Neutrophil (primary cell): Measurements from ENCODE around the gene RECQL5.

Experiments used
- H3K27ac ChIP-seq: fragments of 200-600 bp; sonication (generic); 2 replicates; pipeline ENCODE4 v1.5.1; 2016; ENCODE audit warnings: mild to moderate bottlenecking, moderate library complexity
- H3K27me3 ChIP-seq: fragments of 200-600 bp; sonication (generic); 2 replicates; pipeline ENCODE4 v1.6.0; 2016; ENCODE audit warnings: mild to moderate bottlenecking
- H3K36me3 ChIP-seq: fragments of 200-600 bp; sonication (generic); 2 replicates; pipeline ENCODE4 v1.5.1; 2017
- H3K4me1 ChIP-seq, 2 experiments: fragments of 200-600 bp in 1 of 2; sonication (generic) in 1 of 2; 1 replicate in 1 of 2; 2 replicates in 1 of 2; pipeline versions ENCODE4 v1.5.1 to v1.6.1; 2013 to 2016; ENCODE audit warnings: low read depth in 1 of 2, low read length in 1 of 2, mild to moderate bottlenecking in 1 of 2, moderate library complexity in 1 of 2; ENCODE audit not compliant: control insufficient read depth in 1 of 2, insufficient read depth in 1 of 2
- H3K4me3 ChIP-seq, 2 experiments: fragments of 200-600 bp in 1 of 2; sonication (generic) in 1 of 2; 1 replicate in 1 of 2; 2 replicates in 1 of 2; pipeline ENCODE4 v1.5.1; 2013 to 2016; ENCODE audit warnings: low read depth in 1 of 2, low read length in 1 of 2, mild to moderate bottlenecking in 1 of 2, moderate library complexity in 1 of 2
- H3K9me3 ChIP-seq: fragments of 200-600 bp; sonication (generic); 2 replicates; pipeline ENCODE4 v1.5.1; 2016
- CTCF ChIP-seq: fragments of 200-600 bp; sonication (generic); IDR thresholded peaks from 2 replicates; pipeline ENCODE4 v1.5.1; 2016; ENCODE audit warnings: antibody characterized with exemption

Gene RECQL5

DNA sequence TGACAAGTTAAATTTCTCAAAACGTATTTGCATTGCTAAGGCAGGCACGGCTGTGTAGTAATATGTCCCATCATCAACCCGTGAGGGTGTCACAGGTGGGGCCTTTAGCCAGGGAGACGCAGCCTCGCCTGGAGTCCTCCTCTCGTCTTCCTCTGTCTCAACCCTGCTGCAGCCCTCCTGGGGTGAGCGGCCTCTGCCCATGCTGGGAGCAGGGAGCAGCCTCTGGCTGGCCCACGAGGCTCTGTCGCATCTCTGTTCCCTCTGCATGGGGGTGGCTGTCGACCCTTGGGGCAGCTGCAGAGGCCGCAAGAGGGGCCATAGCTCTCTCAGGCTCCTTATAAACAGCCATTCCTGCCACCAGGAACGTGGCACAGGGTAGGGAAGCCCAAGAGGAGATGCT, 34.5 kb downstream of the RECQL5 start:
- no peak for TF ChIP-seq CTCF
- Histone ChIP-seq H3K4me3 (no peak overlapping the region), H3K27ac (no peak overlapping the region), H3K4me1 (peaks cover 4 to 13% of the 10 kb centered on the region in 2 experiments), H3K36me3 (peaks cover 33% of the 10 kb centered on the region), H3K27me3 (peaks cover 11% of the 10 kb centered on the region), H3K9me3 (no peaks in the 10 kb centered on the region)

DNA sequence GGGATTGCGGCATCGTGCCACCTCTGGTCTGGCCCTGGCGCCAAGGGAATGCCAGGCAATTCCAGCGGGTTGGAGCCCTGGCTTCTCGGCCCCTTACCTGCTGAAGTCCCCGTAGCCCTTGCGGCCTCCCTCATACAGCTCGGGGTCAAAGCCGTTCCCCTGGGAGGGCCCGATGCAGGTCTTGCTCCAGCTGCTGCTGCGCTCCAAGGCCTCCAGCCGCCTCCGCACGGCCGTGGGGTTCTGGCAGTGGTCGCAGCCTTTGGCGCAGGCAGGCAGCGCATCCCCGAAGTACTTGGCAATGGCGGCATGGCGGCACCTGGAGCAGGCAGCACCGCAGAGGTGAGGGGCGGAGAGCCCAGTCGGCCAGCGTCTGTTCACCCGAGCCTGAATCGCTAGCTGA, 35.6 kb downstream of the RECQL5 start:
- TF ChIP-seq CTCF, result no peak
- H3K9me3 ChIP-seq, result no peaks in the 10 kb centered on the region
- no peak overlapping the region for H3K4me3 ChIP-seq
- peaks cover 11% of the 10 kb centered on the region for H3K27me3 ChIP-seq
- H3K4me1 ChIP-seq, result peaks cover 4 to 13% of the 10 kb centered on the region in 2 experiments
- H3K27ac ChIP-seq, result no peak overlapping the region
- peaks cover 44% of the 10 kb centered on the region for H3K36me3 ChIP-seq

- Histone ChIP-seq H3K4me3 (no peak overlapping the region), H3K36me3 (peaks cover 54% of the 10 kb centered on the region), H3K4me1 (peaks cover 4 to 13% of the 10 kb centered on the region in 2 experiments), H3K9me3 (no peaks in the 10 kb centered on the region), H3K27ac (no peak overlapping the region), H3K27me3 (peaks cover 6% of the 10 kb centered on the region)
- TF ChIP-seq CTCF, result no peak
Measured at GRCh38 chr17:75630071-75630917, 36.7 kb downstream of the RECQL5 start.

DNA sequence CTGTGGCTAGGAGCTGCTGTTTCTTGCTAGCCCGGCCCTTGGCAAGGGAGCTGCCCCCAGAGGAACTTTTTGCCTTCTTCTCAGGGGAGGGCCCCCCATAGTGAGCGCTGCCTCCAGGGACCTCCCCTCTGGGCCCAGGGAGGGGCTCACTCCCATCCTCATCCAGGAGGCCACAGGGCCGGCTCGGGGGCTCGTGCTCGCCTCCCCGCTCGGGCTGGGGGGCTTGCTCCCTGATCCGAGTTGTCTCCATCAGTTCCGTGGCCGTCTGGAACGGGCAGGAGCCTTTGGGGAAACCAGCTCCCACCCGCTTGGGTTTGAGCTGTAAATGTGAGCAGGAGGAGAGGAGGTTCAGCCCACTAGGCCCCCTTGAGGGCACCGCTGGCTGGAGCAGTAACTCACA, 37.8 kb downstream of the RECQL5 start:
- peaks cover 4 to 13% of the 10 kb centered on the region in 2 experiments for H3K4me1 ChIP-seq
- no peak for TF ChIP-seq CTCF
- peaks cover 66% of the 10 kb centered on the region for H3K36me3 ChIP-seq
- H3K27me3 ChIP-seq, result peaks cover 5% of the 10 kb centered on the region
- H3K9me3 ChIP-seq, result no peaks in the 10 kb centered on the region
- H3K4me3 ChIP-seq, result no peak overlapping the region
- no peak overlapping the region for H3K27ac ChIP-seq

- Histone ChIP-seq H3K9me3 (no peaks in the 10 kb centered on the region), H3K27ac (no peak overlapping the region), H3K36me3 (peaks cover 73% of the 10 kb centered on the region), H3K4me3 (no peak overlapping the region), H3K4me1 (peaks cover 4 to 9% of the 10 kb centered on the region in 2 experiments), H3K27me3 (no peaks in the 10 kb centered on the region)
- no peak for TF ChIP-seq CTCF
Measured at GRCh38 chr17:75628425-75628824, 38.5 kb downstream of the RECQL5 start.
